ENCODE data around the gene FTO.

DNA sequence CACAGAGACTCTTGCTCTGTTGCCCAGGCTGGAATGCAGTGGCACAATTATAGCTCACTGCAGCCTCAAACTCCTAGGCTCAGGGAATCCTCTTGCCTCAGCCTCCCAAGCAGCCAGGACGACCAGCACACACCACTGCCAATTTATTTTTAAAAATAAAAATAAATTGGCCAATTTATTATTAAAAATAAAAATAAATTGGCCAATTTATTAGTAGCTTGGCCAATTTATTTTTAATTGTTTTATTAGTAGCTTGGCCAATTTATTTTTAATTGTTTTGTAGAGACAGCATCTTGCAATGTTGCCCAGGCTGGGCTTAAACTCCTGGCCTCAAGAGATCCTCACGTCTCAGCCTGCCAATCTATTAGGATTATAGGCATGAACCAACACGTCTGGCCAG is 184.3 kb downstream of the FTO start:
- TF ChIP-seq, protein P1, sequence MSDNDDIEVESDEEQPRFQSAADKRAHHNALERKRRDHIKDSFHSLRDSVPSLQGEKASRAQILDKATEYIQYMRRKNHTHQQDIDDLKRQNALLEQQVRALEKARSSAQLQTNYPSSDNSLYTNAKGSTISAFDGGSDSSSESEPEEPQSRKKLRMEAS (IDR thresholded peaks at IDR 0.05) = no peak
- no peak for TF ChIP-seq KAT7 (CRISPR knock-in tag; IDR thresholded peaks at IDR 0.05; ENCODE audit: borderline replicate concordance)
- no peak for TF ChIP-seq BRCA1 (CRISPR knock-in tag; IDR thresholded peaks at IDR 0.05)
- TF ChIP-seq, protein P2, sequence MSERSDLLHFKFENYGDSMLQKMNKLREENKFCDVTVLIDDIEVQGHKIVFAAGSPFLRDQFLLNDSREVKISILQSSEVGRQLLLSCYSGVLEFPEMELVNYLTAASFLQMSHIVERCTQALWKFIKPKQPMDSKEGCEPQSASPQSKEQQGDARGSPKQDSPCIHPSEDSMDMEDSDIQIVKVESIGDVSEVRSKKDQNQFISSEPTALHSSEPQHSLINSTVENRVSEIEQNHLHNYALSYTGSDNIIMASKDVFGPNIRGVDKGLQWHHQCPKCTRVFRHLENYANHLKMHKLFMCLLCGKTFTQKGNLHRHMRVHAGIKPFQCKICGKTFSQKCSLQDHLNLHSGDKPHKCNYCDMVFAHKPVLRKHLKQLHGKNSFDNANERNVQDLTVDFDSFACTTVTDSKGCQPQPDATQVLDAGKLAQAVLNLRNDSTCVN (CRISPR knock-in tag; IDR thresholded peaks at IDR 0.05; ENCODE audit: borderline replicate concordance) = no peak
- no peak for TF ChIP-seq MED1 (CRISPR knock-in tag; IDR thresholded peaks at IDR 0.05)
- no peak for TF ChIP-seq JARID2 (CRISPR knock-in tag; IDR thresholded peaks at IDR 0.05; ENCODE audit: insufficient replicate concordance)
- TF ChIP-seq, protein P3, sequence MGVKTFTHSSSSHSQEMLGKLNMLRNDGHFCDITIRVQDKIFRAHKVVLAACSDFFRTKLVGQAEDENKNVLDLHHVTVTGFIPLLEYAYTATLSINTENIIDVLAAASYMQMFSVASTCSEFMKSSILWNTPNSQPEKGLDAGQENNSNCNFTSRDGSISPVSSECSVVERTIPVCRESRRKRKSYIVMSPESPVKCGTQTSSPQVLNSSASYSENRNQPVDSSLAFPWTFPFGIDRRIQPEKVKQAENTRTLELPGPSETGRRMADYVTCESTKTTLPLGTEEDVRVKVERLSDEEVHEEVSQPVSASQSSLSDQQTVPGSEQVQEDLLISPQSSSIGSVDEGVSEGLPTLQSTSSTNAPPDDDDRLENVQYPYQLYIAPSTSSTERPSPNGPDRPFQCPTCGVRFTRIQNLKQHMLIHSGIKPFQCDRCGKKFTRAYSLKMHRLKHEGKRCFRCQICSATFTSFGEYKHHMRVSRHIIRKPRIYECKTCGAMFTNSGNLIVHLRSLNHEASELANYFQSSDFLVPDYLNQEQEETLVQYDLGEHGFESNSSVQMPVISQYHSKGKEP (CRISPR knock-in tag; IDR thresholded peaks at IDR 0.05) = no peak
- TF ChIP-seq GATAD2A (CRISPR knock-in tag; IDR thresholded peaks at IDR 0.05) = no peak
- no peak for TF ChIP-seq SP1 (IDR thresholded peaks at IDR 0.05)
- no peak for TF ChIP-seq SP1 (CRISPR knock-in tag; IDR thresholded peaks at IDR 0.05)
- TF ChIP-seq EP300 (IDR thresholded peaks at IDR 0.05; ENCODE audit: low read depth in 2 of 2, low read length in 2 of 2) = no peak
- no peak for TF ChIP-seq EP300 (CRISPR knock-in tag; IDR thresholded peaks at IDR 0.05; ENCODE audit: borderline replicate concordance)
- no peak for TF ChIP-seq ZNF776 (CRISPR knock-in tag; IDR thresholded peaks at IDR 0.05)
- TF ChIP-seq MTA3 (CRISPR knock-in tag; IDR thresholded peaks at IDR 0.05) = no peak
- TF ChIP-seq, protein P4, sequence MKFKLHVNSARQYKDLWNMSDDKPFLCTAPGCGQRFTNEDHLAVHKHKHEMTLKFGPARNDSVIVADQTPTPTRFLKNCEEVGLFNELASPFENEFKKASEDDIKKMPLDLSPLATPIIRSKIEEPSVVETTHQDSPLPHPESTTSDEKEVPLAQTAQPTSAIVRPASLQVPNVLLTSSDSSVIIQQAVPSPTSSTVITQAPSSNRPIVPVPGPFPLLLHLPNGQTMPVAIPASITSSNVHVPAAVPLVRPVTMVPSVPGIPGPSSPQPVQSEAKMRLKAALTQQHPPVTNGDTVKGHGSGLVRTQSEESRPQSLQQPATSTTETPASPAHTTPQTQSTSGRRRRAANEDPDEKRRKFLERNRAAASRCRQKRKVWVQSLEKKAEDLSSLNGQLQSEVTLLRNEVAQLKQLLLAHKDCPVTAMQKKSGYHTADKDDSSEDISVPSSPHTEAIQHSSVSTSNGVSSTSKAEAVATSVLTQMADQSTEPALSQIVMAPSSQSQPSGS (CRISPR knock-in tag; IDR thresholded peaks at IDR 0.05) = no peak
